Activated naive CD4-positive, alpha-beta T cell treated with anti-CD3 and anti-CD28 coated beads for 36 hours (primary cell): ENCODE results near the gene PTPN23. TPM values are rescaled to one million over a fixed set of nuclear protein-coding genes. Genes with fewer than 3 reads are reported as not detected.
A peak's percentile ranks its signal among the peaks of the same experiment; 100 is the strongest.
"Not testable (repeated sequence)": the region's sequence is repeated elsewhere in the genome, so short reads cannot be mapped to it uniquely, and the experiment has no call there.

Experiments
- CTCF ChIA-PET: fragments of 350-600 bp; sonication (Branson Sonifier 250); formaldehyde crosslinking; loops from one replicate; lab custom pipeline; 2021; ENCODE audit warnings: antibody characterized with exemption; lab: Charles Lee
- DNase-seq: peaks from one replicate; pipeline ENCODE4 v3.0.0-alpha.2; 2020
- H3K27ac Mint-ChIP-seq: one replicate; pipeline ENCODE4 v1.8.0; 2021; ENCODE audit warnings: mild to moderate bottlenecking, mixed read lengths
- H3K27me3 Mint-ChIP-seq: one replicate; pipeline ENCODE4 v1.8.0; 2021; ENCODE audit warnings: low read depth, mixed read lengths
- H3K36me3 Mint-ChIP-seq: one replicate; pipeline ENCODE4 v1.8.0; 2021; ENCODE audit warnings: low read depth, mixed read lengths
- H3K4me1 Mint-ChIP-seq: one replicate; pipeline ENCODE4 v1.8.0; 2021; ENCODE audit warnings: low read depth, mixed read lengths
- H3K4me3 Mint-ChIP-seq: one replicate; pipeline ENCODE4 v1.8.0; 2021; ENCODE audit warnings: mild to moderate bottlenecking, moderate library complexity, mixed read lengths
- H3K9me3 Mint-ChIP-seq: one replicate; pipeline ENCODE4 v1.8.0; 2021; ENCODE audit warnings: mixed read lengths
- intact Hi-C: fragments of 100-400 bp; cut with micrococcal nuclease; formaldehyde crosslinking; loops from one replicate; pipeline ENCODE4 v1.15.1; 2023
- total RNA-seq, 2 experiments: library from RNA; stranded (reverse); gene quantifications; one replicate each; pipeline ENCODE4 v1.2.3, GENCODE V29; 2021

PTPN23 gene
- total RNA-seq, 2 experiments from 2014 or later: 18.7 to 21.6 TPM

DNA sequence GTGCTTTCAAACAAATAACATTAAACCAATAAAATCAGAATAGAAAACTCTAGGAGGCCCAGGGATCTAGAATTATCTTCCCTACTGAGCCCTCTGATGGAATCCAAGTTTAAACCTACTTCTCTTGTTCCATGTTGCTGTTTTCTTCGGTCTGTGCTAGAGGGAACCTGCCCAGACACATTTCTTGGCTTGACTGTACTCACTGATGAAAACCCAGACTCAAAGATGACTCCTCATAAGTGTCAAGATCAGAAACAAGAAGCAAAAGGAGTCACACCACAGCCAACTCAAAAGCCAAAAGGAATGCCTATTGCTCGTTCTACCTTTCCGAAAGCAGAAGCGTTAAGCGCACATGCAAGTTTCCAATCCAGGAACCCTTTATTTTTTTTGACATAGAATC lies 63.3 kb downstream of the PTPN23 start:
- Mint-ChIP-seq H3K27me3 (no peaks in the 10 kb centered on the region), H3K4me3 (no peak overlapping the region), H3K9me3 (peaks cover 4% of the 10 kb centered on the region), H3K4me1 (peaks cover 11% of the 10 kb centered on the region), H3K36me3 (peaks cover 18% of the 10 kb centered on the region), H3K27ac (peak overlapping the region; percentile 63)
- no peak for DNase-seq
- intact Hi-C loops: no loop called here
- CTCF ChIA-PET: no interaction called here

DNA sequence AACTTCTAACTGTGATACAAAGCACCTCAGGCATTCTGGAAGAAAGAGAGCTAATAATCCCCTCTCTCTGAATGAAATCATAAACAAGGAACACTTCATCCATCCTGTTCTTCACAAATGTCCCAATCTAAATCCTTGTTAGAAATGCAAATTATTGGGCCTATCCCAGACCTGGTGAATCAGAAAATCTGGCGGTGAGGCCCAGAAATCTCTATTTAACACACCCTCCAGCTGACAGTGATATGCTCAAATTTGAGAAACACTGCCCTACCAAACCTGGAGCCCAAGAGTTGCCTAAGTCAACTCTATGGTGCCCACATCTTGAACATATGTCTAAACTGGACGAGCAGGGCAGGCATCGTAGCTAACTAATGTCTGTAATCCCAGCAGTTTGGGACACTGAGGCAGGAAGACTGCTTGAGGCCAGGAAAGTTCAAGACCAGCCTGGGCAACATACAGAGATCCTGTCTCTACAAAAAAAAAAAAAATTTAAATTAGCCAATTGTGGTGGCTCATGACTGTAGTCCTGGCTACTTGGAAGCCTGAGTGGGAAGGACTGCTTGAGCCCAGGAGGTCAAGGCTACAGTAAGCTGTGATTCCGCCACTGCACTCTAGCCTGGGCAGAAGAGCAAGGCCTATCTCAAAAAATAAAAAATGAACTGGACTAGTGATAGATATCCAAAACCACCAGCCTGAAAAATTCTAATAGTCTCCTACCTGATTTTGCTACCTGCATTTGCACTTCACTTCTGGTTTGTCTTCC lies 71.8 kb downstream of the PTPN23 start:
- intact Hi-C loops: no loop called here
- peaks cover 28% of the 10 kb centered on the region for H3K4me1 Mint-ChIP-seq

GRCh38 chr3:47455806-47456452 lies 75.1 kb downstream of the PTPN23 start:
- CTCF ChIA-PET: no interaction called here
- peaks cover 12% of the 10 kb centered on the region for H3K36me3 Mint-ChIP-seq
- no peaks in the 10 kb centered on the region for H3K27me3 Mint-ChIP-seq
- peaks cover 1% of the 10 kb centered on the region for H3K9me3 Mint-ChIP-seq
- intact Hi-C loops: no loop called here
- no peak overlapping the region for H3K27ac Mint-ChIP-seq
- no peak for DNase-seq
- no peak overlapping the region for H3K4me3 Mint-ChIP-seq
- H3K4me1 Mint-ChIP-seq: peaks cover 31% of the 10 kb centered on the region

More for the DNA sequence above, 71.8 kb downstream of the PTPN23 start:
- H3K27ac Mint-ChIP-seq: no peak overlapping the region
- CTCF ChIA-PET: no interaction called here
- no peak overlapping the region for H3K4me3 Mint-ChIP-seq
- peaks cover 6% of the 10 kb centered on the region for H3K36me3 Mint-ChIP-seq
- H3K27me3 Mint-ChIP-seq: no peaks in the 10 kb centered on the region
- DNase-seq: no peak
- H3K9me3 Mint-ChIP-seq: peaks cover 4% of the 10 kb centered on the region

- Mint-ChIP-seq H3K4me3 (no peak overlapping the region), H3K9me3 (peaks cover 1% of the 10 kb centered on the region), H3K27ac (no peak overlapping the region), H3K27me3 (no peaks in the 10 kb centered on the region), H3K4me1 (peaks cover 35% of the 10 kb centered on the region), H3K36me3 (peaks cover 13% of the 10 kb centered on the region)
- CTCF ChIA-PET: no interaction called here
- no peak for DNase-seq
- intact Hi-C loops: no loop called here
These were observed 76.2 kb downstream of the PTPN23 start for GRCh38 chr3:47456984-47457383.

DNA sequence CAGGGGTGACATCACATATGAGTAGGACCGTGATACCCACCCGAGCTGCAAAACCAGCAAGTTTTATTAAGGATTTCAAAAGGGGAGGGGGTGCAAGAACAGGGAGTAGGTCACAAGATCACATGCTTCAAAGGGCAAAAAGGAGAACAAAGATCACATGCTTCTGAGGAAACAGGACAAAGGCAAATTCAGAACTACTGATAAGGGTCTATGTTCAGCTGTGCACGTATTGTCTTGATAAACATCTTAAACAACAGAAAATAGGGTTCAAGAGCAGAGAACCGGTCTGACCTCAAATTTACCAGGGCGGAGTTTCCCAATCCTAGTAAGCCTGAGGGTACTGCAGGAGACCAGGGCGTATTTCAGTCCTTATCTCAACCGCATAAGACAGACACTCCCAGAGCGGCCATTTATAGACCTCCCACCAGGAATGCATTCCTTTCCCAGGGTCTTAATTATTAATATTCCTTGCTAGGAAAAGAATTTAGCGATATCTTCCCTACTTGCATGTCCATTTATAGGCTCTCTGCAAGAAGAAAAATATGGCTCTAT lies 78.8 kb downstream of the PTPN23 start:
- intact Hi-C loops, H3K27me3 Mint-ChIP-seq, H3K27ac Mint-ChIP-seq, DNase-seq, H3K4me3 Mint-ChIP-seq, CTCF ChIA-PET, H3K9me3 Mint-ChIP-seq: not testable (repeated sequence)
- H3K36me3 Mint-ChIP-seq: peaks cover 15% of the 10 kb centered on the region
- peaks cover 32% of the 10 kb centered on the region for H3K4me1 Mint-ChIP-seq

Other genes starting within 250 kb of the PTPN23 start
- gene SETD2, start 216.9 kb upstream of the PTPN23 start, total RNA-seq: 10 to 100 TPM; 27.7 to 28.1 TPM
- 1 to 10 TPM; 4.5 to 4.9 TPM for gene KIF9, start 98.2 kb upstream of the PTPN23 start, total RNA-seq
- gene KLHL18, start 98.1 kb upstream of the PTPN23 start, total RNA-seq: 10 to 100 TPM; 20.7 to 21.6 TPM
- 10 to 100 TPM; 31.6 to 34.7 TPM for gene SCAP, start 94.9 kb downstream of the PTPN23 start, total RNA-seq
- gene ELP6, start 132.7 kb downstream of the PTPN23 start, total RNA-seq: 10 to 100 TPM; 32.7 to 33.1 TPM
- gene CSPG5, start 197.8 kb downstream of the PTPN23 start, total RNA-seq: under 1 TPM; 0.17 to 0.19 TPM